Transverse colon (tissue), 3 donors: ENCODE measurements around the gene SEMA4D.

ENCODE experiments used
- EP300 ChIP-seq: sonication (generic); formaldehyde crosslinking; IDR thresholded peaks from one replicate; pipeline ENCODE4 v1.6.1; 2017; ENCODE audit warnings: antibody characterized with exemption, low read depth
- TF ChIP-seq, protein P1 (sequence below), 5 experiments: fragments of 200-600 bp in 3 of 5; fragments of 450-650 bp in 2 of 5; sonication (generic) in 3 of 5; IDR thresholded peaks; 1 replicate in 2 of 5; 2 replicates in 3 of 5; pipeline ENCODE4 v1.5.1; 2016 to 2017; ENCODE audit warnings: antibody characterized with exemption in 5 of 5, inconsistent platforms in 3 of 5, mild to moderate bottlenecking in 2 of 5, moderate library complexity in 1 of 5

DNA sequence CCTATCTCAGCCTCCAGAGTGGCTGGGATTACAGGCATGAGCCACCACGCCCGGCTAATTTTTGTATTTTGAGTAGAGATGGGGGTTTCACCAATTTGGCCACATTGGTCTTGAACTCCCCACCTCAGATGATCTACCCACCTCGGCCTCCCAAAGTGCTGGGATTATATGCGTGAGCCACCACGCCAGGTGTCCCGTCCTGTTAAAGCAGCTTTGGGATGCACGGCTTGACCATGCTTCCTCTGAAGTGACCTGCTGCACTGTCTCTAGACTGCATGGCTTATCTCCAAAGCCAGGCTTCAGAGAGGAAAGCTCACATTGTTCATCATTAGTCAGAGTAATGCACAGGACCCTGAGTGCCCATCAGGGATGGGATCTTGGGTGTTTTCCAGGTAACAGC is 45.4 kb downstream of the SEMA4D start:
- TF ChIP-seq EP300: no peak
- TF ChIP-seq, protein P1, sequence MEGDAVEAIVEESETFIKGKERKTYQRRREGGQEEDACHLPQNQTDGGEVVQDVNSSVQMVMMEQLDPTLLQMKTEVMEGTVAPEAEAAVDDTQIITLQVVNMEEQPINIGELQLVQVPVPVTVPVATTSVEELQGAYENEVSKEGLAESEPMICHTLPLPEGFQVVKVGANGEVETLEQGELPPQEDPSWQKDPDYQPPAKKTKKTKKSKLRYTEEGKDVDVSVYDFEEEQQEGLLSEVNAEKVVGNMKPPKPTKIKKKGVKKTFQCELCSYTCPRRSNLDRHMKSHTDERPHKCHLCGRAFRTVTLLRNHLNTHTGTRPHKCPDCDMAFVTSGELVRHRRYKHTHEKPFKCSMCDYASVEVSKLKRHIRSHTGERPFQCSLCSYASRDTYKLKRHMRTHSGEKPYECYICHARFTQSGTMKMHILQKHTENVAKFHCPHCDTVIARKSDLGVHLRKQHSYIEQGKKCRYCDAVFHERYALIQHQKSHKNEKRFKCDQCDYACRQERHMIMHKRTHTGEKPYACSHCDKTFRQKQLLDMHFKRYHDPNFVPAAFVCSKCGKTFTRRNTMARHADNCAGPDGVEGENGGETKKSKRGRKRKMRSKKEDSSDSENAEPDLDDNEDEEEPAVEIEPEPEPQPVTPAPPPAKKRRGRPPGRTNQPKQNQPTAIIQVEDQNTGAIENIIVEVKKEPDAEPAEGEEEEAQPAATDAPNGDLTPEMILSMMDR (IDR thresholded peaks at IDR 0.05): no peak
